ENCODE results near the gene CEP170B.
"Not testable (repeated sequence)": the region's sequence is repeated elsewhere in the genome, so short reads cannot be mapped to it uniquely, and the experiment has no call there.

CEP170B gene

DNA sequence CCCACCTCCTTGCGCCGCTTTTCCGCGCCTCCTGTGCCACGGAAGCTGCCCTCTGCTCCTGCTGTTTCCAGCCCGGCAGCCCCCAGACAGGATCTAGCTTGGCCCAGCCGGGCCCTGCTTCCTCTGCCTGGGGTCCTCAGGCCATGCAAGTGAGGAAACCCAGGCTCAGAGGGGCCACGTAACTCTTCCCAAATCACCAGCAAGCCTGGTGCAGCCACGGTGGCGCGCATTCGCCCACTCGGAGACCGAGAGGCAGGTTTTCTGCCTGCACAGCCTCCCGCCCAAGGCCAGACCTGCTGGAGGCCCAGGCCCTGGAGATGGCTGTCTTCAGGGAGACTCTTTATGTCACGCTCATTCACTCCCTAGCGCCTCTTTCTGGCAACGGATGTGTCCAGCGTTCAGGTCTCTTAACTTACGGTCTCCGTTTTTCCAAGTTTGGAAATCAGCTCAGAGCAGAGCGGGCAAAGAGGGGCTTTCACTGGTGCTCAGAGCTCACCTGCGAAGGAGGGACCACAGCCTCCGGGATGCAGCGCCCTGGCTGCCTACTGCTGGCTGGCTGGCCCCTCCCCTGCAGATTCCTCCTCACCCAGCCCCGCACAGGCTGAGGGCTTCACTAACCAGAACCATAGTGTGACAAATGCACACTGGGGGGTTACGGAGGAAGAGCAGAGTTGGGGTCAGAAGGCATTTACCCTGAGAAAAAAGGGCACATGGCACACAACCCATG, 20.6 kb upstream of the CEP170B start:
- no peak for DNase-seq (ENCODE audit: low read depth)

DNA sequence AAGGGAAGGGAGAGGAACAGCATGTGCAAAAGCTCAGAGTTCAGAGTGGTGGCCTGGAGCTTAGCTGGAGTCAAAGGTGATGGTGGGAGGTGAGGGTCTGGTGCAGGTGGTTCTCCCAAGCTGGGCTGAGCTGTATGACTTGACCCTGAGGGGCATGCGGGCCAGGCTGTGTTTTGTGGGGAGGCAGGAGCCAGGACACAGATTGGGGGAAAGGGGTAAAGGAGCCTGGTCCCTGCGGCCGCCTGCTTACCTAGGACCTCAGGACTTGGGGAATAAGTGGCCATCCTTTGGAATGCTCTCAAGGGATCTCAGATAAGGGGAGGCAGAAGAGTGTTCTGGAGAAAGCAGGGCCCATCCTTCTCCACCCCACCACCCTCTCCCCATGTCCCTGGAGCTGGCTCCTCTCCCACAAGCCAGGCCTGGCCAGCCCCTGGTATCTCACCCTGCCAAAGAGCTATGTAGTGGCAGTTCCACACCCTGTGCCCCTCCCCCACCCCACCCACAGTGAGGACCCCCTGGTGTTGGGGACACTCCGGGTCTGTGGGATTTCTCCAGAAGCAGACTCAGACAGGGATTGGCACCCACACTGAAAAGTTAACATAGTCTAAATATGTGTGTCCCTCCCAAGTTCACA, 19.9 kb upstream of the CEP170B start:
- DNase-seq (ENCODE audit: low read depth): no peak

DNA sequence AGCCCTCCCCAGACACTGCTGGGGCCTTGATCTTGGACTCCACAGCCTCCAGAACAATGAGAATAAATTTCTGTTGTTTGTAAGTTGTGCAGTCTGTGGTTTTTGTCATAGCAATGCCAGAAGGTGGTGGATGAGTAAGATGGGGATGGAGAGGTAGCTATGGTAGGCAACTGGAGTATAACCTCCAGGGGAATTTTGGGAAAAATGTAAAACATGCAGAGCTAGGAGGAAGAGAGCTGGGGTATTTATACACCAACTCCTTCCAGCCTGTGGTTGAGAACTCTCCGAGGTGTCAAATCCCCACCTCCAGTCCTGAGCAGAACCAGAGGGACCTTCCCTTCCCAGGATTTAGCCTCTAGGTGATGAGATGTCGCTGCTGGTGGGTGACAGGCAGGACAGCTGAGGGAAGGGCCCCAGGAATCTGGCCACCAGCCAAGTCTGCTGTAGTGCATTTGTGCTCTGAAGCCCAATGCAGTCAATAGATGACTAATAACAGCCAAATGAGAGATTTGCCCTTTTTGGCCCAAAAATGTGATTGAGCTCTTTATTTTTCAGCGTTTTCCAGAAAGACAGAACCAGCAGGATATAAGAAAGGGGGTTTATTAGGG, 19.1 kb upstream of the CEP170B start:
- no peak for DNase-seq (ENCODE audit: low read depth)

DNA sequence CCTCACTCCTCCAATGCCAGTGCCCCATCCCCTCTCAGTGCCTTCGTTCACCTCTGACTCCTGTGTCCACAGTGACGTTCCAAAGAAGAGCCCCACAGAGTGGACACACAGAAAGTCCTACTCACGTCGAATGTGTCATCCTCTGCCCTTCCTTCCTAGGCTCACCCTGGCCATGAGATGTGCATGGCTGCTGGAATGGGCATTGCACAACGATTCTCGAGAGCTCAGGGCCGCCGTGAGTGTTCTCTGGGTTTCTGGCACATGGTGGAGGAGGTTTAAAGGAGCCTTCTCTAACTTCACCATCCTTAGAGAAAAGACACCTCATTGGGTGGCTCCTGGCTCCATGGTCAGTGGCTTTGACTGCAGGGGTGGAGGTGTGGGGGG, 12.8 kb upstream of the CEP170B start:
- DNase-seq (ENCODE audit: low read depth): no peak

DNA sequence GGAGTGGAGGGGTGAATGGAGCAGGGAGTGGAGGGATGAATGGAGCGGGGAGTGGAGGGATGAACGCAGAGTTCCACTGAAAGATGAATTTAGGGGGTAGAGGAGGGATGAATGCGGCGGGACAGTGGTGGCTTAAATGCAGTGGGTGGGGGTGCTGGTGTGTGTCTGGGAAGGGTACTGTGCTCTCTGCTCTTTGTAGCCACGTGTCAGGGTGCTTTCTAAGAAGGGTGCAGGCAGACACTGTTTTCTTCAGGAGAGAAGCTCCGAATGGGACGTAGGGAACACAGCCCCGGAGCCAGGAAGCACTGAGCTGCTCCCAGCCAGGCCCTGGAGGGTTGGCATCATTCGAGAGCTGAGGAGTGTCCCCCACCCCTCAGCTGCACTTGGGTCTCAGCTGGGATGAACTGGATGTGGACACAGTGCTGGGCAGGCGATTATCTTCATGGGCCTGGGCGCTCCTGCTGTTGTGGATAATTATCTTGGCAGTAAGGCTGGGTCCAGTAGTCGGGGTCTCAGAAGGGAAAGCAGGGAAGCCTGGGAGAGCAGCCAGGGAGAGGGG, 9.5 kb upstream of the CEP170B start:
- no peak for DNase-seq (ENCODE audit: low read depth)

DNA sequence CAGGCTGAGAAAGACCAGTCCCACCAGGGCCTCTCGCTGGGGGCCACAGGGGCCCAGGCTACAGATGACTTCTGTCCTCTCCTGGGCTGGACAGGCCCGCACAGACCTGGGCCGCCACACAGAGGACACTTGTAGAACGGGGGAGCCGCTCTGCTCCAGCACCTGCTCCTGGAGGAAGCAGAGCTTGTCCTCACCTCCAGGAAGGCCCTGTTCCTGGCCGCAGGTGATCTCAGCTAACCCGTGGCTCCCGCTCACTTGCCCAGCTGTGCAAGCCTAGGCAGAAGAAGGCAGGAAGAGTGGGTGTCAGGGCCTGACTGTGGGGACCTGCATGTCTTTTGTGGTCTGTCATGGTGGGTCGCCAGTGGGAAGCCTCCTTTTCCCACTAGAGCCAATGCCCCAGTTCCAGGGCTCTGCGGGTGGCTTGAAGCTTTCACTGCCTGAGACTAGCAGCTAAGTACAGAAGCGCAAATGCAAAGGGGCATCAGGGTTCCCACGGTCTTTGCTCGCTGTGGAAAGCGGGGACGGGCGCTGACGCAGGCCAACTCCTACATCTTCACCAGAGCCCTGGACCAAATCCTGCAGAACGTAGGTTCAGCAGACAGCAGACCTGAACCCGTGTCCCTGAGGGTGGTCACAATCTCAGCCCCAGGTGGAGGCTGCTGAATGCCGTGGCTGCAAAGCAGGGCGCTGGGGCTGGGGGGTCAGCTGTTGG, 8.8 kb upstream of the CEP170B start:
- no peak for DNase-seq (ENCODE audit: low read depth)

DNA sequence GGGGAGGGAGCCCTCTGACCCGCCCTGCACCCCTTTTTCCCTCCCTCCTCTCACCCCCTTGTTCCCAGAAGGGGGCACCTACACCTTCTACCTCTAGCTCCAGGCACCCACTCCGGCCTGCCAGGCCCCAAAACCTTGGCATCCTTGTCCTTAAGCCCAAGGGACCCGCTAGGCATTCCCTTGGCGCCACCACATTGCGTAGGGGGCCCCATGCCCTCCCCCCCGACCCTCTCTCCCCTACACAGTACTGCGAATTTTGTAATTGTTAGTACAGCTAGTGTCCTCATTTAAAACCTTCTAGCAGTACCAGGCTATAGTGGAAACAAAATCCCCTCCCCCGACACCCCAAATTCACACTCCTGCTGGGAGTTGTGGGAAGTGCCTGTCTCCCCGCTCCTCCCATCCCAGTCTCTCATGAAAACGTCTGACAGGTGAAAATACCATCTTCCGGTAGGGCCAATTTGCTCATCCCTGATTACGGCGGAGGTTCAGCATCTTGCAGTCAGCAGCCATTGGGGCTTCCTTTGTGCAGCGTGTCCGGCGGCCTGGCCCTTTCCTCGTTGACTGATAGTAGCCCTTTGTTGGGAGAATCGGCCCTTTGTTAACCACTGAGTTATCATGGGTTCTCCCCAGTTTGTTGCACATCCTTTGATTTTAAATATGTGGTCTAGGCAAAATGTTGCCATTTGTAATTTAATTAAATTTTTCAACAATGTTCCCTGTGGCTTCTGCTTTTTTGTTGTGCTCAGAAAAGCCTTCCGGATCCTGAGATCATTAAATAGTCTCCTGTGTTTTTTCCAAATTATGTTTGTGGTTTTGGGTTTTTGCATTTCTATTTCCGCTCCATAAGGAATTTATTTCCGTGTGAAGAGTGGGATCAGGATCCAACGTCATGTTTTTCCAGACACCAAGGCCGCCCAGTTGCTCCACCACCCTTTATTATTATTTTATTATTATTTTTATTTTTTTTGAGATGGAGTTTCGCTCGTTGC, 7.9 kb upstream of the CEP170B start:
- no peak for DNase-seq (ENCODE audit: low read depth)

DNA sequence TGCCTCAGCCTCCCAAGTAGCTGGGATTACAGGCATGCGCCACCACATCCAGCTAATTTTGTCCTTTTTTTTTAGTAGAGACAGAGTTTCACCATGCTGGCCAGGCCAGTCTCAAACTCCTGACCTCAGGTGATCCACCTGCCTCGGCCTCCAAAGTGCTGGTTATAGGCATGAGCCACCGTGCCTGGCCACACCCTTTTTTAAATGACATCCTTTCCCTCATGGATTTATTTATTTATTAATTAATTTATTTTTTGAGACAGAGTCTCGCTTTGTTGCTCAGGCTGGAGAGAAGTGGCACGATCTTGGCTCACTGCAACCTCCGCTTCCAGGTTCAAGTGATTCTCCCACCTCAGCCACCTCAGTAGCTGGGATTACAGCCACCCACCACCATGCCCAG, 7.1 kb upstream of the CEP170B start:
- not testable (repeated sequence) for DNase-seq (ENCODE audit: low read depth)

DNA sequence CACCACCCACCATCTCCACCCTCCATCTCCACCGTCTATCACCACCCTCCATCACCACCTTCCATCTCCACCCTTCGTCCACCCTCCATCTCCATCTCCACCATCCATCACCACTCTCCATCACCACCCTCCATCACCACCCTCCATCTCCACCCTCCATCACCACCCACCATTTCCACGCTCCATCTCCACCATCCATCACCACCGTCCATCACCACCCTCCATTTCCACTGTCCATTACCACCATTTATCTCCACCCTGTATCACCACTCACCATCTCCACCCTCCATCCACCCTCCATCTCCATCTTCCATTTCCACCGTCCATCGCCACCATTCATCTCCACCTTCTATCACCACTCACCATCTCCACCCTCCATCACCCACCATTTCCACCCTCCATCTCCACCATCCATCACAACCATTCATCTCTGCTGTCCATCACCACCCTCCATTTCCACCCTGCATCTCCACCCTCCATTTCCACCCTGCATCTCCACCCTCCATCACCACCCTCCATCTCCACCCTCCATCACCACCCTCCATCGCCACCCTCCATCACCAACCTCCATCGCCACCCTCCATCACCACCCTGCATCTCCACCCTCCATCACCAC, 6.1 kb upstream of the CEP170B start:
- DNase-seq (ENCODE audit: low read depth): no peak

DNA sequence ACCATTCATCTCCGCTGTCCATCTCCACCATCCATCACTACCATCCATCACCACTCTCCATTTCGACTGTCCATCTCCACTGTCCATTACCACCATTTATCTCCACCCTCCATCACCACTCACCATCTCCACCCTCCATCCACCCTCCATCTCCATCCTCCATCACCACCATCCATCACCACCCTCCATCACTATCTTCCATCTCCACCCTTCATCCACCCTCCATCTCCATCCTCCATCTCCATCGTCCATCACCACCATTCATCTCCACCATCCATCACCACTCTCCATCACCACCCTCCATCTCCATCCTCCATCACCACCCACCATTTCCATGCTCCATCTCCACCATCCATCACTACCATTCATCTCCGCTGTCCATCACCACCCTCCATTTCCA, 5.2 kb upstream of the CEP170B start:
- DNase-seq (ENCODE audit: low read depth): no peak

DNA sequence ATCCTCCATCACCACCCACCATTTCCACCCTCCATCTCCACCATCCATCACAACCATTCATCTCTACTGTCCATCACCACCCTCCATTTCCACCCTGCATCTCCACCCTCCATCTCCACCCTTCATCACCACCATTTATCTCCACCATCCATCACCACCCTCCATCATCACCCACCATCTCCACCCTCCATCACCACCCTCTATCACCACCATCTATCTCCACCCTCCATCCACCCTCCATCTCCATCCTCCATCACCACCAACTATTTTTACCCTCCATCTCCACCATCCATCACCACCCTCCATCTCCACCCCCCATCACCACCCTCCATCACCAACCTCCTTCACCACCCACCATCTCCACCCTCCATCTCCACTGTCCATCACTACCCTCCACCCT, 4.7 kb upstream of the CEP170B start:
- DNase-seq (ENCODE audit: low read depth): no peak

DNA sequence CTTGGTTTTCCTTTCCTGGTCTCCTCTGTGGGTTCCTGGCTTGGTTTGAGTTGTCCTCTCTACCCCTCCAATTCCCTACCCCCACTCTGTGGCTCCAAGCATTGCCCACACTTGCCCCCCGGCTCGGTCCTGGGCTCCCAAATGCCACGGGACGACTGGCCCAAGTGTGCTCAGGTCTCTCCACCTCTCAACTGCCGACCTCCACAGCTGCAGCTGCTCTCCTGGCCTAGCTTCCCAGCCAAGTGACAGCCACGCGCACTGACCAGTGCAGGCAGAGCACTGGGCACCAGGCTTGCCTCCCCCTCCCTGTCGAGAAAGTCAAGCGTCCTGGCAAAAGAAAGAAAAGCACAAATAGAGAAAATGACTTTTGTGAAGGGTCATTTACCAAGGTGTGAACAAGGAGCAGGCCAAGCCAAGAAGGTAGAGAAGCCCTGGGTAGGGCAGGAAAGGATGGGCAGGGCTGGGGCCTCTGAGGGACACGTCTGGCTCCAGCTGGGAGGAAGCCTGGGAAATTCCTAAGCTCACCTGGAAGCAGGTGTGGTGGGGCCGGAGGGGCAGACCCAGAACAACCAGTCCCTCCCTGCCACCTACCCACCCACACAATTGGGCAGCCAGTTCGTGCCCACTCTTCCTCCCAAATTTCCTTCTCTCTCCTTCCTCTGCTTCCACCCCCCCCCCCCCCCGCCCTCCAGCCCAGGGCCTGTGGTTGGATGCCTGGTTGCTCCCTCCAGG, 1.8 kb upstream of the CEP170B start:
- DNase-seq (ENCODE audit: low read depth): no peak

DNA sequence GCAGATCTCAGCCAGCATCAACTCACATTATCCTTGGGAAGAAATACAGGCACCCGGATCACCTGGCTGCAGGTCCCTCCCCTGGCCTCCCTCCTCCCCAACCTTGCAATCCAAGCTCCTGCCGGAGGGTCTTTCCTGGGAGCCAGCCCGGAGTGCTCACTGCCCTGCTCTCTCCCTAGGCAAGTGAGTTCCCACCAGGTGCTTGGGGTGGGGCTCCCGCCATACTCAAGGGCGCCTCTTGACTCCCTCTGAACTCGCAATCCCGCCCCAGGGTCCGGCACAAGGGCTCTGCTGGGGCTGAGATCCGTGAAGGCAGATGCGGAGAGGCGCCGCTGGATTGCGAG, 1.2 kb upstream of the CEP170B start:
- DNase-seq (ENCODE audit: low read depth): no peak

DNA sequence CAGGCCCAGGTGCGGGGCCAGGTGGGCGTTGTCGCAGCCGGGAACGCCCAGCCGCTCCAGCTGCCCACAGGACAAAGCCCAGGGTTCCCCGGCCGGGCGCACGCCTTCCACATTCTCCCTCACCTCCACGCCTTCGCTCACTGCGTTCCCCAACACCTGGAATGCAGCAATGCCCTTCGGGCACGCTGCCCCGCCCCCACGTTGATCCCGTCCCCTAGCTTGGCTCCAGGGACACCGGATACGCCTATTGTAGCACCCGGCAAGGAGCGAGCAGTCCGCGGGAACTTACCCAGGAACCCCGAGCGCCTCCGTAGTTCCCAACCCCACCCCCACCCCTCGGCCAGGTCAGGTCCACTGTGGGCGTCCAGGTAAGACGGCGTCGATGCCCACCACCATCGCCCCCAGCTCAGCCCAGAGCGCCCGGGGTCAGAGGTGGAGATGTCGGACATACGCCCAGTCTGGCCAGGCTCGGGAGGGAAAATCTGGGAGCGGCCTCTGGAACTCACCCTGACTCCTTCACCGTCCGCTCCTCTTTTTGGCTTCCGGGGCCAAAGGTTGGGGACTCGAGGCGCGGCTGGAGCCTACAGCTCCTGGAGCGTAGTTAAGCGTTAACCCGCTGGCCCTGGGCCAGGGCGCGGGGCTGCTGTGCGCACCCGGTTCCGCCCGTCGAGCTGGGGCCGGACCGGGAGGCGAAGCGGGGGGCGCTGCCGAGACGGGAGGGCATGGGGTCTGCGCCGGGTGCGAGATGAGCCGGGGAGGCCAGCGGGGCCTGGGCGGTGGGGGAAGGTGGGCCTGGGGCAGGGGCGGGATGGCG, 594 bp upstream of the CEP170B start:
- DNase-seq (ENCODE audit: low read depth): no peak

DNA sequence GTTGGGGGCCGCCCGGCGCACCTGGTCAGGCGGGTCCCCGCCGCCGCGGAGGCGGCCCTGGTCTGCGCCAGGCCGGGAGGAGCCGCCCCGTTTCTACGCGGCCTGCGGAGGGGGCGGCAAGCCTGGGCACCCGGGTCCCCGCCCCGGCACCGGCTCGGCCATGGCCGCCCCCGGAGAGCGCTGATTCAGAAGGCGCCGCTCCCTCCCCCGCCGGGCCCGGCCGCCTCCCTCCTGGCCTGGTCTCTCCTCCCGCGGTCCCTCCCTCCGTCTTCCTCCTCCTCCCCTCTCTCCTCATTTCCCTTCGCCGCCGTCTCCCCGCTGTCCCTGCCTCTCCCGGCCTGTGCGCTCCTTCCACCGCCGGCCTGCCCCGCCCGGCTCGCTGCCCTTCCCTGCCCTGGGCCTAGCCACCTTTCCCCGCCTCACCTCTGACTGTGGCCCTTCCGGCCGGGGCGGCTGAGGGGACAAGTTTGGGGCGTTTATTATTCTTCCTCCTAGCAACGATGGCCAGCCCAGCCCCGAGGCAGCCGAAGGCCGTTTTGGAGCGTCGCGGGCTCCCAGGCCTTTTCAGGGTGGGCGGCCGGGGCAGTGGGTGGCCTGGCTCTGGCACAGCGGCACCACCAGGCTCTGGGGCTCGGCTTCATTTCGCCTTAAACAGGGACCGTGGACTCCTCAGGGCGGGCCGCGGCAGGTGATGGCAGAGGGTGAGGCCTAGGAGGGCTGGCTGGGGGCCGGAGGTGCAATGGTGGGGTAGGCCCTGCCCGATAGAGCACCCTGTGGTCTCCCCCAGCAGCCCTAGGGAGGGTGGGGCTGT, 768 bp downstream of the CEP170B start:
- DNase-seq (ENCODE audit: low read depth): no peak

DNA sequence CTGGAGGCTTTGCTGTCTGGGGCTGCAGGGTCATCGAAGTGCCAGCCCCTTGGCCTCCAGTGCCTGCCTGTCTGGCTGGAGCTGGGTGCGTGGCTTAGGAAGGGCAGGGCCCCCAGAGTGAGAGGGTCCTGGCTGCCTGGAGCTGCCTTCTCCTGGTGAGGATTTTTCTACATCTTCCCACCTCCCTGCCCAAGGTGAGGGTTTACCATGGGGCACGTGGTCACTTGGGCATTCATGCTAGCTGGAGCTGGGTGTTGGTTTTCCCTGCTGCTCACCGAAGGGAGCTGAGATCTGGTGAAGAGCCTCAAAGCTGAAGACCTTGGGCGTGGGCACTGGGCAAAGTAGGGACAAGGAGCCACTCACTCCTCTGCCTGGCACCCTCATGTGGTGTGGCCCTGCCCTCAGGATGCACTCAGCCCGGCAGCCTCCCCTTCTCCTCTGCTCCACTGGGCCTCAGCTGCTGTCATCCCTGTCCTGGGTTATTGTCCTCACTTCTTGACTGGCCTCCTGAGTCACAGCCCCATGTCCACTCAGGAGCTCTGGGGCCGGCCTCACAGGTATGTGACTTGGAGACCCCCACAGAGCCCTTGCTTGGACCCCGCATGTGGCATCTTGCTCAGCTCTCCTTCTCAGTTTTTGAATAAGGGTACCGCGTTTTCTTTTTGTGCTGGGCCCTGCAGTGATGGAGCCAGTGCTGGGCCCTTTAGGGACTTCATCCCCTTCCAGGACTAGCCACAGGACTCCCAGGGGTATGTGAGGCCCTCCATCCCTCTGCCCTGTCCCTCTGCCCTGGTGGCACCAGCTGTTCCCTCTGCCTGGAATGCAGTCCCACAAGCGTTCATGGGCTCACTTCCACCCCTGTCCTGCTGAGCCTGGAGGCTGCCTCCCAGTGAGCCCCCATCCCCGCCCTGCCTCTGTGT, 1.6 kb downstream of the CEP170B start:
- DNase-seq (ENCODE audit: low read depth): no peak

DNA sequence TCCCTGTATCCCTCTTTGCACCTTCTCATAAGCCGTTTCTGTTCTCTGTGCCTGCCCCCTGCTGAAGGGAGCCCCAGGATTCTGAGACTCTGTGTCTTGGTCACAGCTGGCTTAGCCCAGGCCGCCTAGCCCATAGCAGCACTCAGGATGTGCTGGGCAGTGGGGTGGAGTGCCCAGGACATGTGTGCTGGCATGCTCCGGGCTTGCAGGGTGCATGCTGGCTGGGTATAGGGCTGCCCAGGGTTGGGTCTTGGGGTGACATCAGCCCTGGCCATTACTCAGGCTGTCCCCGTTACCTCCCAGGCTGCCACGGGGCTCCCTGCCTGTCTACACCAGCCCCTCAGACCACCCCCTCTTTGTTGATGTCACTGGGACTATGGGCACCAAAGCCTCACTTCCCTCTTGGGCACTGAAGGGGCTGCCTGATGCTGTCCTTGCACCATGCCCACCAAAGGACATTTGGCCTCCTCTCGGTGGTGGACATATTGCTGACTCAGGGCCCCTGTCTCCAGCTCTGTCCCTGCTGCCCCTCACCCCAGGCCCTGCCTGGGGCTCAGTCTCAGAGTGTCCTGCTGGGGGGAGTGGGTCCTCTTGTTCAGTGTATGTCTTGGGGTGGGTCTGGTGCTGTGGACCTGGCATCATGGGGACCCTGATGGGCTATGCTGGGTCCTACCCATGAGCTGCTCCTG, 2.4 kb downstream of the CEP170B start:
- DNase-seq (ENCODE audit: low read depth): no peak
